ENCODE measurements around the gene LIN52.

Gene LIN52, protein sequence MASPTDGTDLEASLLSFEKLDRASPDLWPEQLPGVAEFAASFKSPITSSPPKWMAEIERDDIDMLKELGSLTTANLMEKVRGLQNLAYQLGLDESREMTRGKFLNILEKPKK

DNA sequence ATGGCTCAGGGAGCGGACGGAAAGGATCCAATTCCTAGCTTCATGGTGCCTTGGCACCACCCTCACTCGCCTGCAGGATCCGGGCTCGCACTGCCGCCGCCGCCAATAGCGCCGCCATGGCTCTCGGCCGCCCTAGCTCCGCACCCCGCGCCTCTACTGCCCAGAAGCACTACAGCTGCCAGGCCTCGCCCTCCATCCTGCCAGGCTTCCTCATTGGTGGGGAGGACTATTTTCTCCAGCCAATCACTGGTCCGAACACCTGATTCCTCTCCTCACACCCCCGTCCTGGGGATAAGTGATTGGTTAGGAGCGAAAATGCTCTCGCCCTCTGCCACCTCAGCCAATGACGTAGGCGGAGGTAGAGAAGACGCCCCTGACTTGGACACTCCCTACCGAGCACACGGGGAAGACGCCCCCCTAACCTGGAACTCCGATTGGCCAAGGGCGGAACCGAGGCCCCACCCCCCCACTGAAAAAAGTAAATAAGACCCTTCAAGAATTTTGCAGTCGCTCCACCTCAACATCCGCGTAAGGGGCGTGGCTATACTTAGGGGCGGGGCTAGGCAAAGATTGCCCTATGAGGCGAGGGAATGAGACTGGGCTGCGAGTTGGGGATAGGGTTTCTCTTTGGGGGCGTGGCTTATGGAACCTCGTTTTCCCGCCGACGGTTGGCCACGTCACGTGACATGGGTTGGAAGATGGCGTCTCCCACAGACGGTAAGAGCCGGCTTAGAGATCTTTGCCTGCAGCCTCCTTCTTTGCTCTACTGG is at the start of gene LIN52, which contains the start of gene ALDH6A1:
LIN52 (plus strand) TSS at position 680 of the 770 bp plus-strand sequence; CDS start at position 699, 19 bp downstream.
ALDH6A1 (minus strand) TSS at position 177 of the 770 bp plus-strand sequence; CDS start at position 118, 59 bp downstream.
- peak; percentile 100 for DNase-seq

DNA sequence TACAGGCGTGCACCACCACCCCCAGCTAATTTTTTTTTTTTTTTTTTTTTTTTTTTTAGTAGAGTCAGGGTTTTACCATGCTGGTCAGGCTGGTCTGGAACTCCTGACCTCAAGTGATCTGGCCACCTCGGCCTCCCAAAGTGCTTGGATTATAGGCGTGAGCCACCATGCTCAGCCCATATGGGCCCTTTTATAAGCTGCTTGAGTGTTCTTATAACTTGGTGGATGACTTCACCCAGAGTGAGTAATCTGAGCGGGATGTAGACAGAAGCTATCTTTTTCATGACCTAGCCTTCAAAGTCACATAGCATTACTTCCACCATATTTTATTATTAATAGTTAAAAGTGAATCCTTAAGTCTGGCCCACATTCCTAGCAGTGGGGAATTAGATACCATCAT is 49.2 kb upstream of the LIN52 start:
- DNase-seq: no peak

- no peak for DNase-seq
Observed at GRCh38 chr14:74038020-74038859, 46.5 kb upstream of the LIN52 start.

DNA sequence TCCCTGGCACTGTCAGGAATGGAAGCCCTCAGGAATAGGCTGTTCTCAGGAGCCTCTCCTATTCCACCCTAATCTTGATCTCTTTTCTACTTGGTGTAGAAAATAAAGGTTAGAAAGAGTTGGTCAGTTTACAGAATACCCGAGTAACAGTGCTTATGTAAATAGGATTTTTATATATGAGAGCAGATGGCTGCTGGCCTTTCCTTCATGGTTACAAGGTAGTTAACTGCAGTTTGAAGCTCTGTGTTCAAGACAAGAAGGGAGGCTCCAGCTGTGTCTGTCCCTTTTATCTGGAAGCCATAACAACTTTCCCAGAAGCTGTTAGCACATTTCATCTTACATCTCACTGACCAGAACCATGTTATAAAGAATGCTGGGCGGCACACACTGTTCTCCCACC is 42.5 kb upstream of the LIN52 start:
- DNase-seq: no peak

GRCh38 chr14:74045522-74045921 is 39.2 kb upstream of the LIN52 start:
- no peak for DNase-seq

DNA sequence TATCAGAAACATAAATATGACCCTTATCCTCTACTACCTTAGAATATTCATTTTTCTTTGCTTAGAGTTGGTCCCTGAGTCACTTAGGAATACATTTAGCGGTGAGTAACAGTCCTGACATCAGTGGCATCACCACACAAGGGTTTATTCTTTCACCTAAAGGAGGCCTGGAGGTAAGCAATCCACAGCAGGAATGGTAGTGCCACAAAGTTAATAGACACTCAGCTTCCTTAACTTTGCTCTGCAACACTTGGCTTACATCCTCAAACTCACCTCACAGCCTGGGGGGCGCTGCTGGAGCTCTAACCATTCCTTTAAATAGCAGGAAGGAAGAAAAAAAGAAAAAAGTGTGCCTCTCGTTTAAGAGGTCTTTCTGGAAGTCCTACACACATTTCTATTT is 36.5 kb upstream of the LIN52 start:
- DNase-seq: no peak

- no peak for DNase-seq
Observed at GRCh38 chr14:74049876-74050495, 34.8 kb upstream of the LIN52 start.

- no peak for DNase-seq
Observed at GRCh38 chr14:74062809-74063150, 22.0 kb upstream of the LIN52 start.

DNA sequence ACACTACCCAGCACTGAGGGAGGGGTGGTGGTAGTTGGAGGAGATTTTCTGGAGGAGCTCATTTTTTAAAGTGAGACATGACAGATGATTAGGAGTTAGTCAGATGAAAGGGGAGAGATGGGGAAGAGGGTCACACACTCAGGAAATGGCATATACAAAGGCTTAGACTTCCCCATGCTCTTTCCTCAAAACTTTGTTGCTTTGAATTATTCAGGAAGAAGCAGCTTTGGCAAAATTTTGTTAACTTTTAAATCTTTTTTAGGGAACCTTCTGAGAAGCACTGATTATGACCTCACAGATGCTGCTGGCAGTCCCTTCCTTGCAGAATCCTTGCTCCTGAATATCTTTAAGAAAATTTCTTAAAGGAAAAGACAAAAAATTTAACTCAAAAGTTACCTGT is 20.3 kb upstream of the LIN52 start:
- DNase-seq: no peak

DNA sequence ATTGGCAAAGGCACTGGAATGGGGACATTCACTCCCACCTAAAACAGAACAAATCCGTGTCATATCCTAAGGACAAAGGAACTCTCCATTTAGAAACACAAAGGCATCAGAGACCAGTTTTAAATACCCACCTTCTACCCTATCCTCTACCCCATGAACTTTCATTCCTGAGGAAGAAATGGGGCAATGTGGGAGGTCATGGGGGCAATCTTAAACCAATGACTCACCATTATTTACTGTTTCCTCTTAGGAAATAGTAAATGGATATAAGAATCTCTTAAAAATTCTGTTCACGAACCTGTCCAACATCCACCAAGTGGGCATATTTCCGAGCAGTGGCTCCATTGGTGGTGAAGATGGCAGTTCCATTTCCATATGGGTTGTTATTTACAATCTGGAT is 19.9 kb upstream of the LIN52 start:
- no peak for DNase-seq

GRCh38 chr14:74065746-74066575 is 18.8 kb upstream of the LIN52 start:
- no peak for DNase-seq

DNA sequence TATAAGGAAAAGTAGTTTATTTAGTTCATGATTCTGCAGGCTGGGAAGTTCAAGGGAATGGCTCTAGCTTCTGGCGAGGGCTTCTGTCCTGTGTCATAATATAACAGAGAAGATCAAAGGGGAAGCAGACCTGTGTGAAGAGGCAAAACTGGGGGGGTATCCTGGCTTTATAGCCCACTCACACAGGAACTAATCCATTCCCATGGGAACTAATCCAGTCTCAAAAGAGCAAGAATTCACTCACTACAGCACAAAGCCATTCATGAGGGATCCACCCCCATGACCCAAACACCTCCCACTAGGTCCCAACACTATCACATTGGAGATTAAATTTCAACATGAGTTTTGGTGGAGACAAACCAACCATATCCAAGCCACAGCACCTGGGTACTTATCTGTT is 7.4 kb upstream of the LIN52 start:
- DNase-seq: no peak

DNA sequence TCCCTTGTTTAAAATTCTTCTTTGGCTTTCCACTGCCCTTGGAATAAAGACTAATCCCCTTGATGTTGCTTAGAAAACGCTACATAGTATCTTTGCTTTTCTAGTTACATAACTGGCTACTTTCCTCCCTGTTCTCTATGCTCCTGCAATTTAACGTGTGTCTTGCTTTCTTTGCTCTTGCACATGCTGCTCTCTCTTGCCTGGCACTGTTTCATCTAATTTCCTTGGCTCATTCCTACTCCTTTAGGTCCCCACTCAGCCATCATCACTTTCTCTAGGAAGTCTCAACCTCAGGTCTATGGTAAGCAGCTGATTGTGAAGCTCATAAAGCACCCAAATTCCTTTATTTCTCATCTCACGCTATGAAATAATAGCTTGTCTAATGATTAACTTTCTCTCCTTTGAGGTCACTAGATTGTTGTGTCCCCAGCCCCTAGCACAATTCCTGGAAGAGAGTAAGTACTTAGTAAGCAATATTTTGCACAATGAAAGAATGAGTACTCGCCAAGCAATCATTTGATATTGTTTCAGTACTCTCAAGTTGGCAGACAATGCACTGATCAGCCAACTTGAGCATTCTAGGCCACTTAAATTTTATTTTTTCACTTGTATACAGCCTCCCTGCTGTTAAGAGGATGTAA is 3.8 kb upstream of the LIN52 start:
- DNase-seq: no peak

DNA sequence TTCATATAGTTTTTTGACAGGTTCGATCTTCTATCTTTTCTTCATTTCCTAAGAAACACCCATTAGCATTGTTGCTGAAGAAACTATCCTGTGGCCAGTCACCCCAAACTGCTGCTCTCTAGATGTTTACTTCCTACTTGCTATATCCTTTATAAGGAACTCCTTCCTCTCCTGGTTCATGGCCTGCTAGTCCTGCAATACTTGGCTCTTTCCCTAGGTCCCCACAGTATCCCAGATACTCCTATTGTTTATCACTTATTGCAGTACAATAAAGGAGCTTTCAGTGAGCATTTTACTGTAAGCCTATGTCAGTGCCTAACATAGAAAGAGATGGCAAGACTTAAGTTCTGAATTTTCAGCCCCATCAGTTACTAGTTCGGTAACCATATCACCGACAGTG is 3.3 kb upstream of the LIN52 start:
- DNase-seq: no peak

DNA sequence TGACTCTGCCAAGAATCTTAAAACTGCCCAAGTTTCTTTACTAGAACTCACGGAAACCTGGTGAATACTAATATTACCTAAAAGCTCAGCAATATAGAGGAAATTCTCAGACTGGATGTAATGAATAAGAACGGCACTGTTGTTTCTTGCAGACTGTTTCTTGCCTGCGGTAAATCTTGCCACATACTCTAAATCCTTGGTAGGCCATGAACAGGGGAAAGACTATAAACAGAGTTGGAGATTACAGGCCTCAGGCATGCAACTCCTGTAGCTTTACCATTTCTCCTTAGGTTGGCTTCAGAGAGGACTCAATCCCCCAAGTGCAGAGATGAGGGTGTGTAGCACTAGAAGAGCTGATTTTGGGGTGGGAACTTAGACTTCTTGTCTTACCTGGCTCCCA is 1.6 kb upstream of the LIN52 start:
- no peak for DNase-seq

GRCh38 chr14:74083784-74084276 is 926 bp upstream of the LIN52 start:
- DNase-seq: no peak

- no peak for DNase-seq
Observed at GRCh38 chr14:74085047-74085637, 386 bp downstream of the LIN52 start.

GRCh38 chr14:74085828-74086227 is 1.1 kb downstream of the LIN52 start:
- DNase-seq: no peak

GRCh38 chr14:74089251-74090020 is 4.7 kb downstream of the LIN52 start:
- no peak for DNase-seq

DNA sequence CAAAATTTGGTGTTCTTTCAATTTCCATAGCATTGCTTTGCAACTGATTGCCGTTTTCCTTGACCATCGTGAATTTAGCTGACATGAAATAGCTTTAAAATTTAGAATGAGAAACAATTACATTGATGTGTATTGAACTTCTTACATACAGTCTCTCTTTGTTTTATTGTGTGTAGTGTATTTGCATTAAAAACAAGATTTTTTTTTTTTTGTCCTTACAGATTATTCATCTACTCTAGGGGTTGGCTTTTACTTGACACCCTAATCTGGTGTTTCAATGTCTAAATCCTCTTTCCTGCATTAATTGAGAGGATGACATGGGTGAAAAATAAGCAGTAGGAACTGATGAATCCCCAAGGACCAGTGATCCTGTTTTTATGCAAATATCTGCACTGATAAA is 20.6 kb downstream of the LIN52 start:
- DNase-seq: no peak

- no peak for DNase-seq
Observed at GRCh38 chr14:74109369-74109768, 24.6 kb downstream of the LIN52 start.

Data from activated CD8-positive, alpha-beta memory T cell treated with anti-CD3 and anti-CD28 coated beads, Interleukin-2, amount 50 U/mL, for 4 hours (primary cell).